ENCODE results near the gene HIGD1C.
A peak's percentile ranks its signal among the peaks of the same experiment; 100 is the strongest.

DNA sequence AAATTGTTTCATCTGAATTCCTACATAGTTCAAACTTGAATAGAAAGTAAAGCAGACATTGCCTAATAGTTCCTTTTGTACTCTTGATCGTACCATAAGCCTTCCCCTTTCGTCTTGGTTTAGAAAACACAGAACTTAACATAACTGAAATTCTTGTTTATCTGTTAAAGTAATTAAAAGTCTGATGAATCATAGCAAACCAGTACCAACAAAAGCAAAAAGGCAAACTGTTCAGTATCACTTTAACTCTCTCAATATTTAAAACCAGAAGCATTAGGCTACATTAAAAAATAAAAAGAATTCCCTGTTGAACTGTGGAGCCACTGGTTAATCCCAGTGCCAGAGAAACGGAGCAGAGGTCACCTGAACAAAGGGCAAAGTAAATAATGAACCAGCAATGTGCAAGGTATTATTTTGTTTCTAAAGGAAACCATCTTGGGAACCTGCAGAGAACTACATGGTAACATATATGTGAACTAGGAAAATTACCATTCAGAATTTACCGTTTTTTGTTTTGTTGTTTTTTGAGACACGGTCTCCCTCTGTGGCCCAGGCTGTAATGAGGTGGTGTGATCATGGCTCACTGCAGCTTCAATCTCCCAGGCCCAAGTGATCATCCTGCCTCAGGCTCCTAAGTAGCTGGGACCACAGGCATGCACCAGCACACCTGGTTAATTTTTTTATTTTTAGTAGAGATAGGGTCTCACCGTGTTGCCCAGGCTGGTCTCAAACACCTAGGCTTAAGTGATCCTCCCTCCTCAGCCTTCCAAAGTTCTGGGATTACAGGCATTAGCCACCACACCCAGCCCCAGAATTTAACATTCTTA, 17.1 kb upstream of the HIGD1C start:
- TF ChIP-seq, protein P1, sequence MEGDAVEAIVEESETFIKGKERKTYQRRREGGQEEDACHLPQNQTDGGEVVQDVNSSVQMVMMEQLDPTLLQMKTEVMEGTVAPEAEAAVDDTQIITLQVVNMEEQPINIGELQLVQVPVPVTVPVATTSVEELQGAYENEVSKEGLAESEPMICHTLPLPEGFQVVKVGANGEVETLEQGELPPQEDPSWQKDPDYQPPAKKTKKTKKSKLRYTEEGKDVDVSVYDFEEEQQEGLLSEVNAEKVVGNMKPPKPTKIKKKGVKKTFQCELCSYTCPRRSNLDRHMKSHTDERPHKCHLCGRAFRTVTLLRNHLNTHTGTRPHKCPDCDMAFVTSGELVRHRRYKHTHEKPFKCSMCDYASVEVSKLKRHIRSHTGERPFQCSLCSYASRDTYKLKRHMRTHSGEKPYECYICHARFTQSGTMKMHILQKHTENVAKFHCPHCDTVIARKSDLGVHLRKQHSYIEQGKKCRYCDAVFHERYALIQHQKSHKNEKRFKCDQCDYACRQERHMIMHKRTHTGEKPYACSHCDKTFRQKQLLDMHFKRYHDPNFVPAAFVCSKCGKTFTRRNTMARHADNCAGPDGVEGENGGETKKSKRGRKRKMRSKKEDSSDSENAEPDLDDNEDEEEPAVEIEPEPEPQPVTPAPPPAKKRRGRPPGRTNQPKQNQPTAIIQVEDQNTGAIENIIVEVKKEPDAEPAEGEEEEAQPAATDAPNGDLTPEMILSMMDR (IDR thresholded peaks at IDR 0.05), result no peak
- TF ChIP-seq POLR2A (IDR thresholded peaks at IDR 0.05), result peak in 1 of 2 donors; percentile 31

All from thyroid gland (tissue), 4 donors.